Measurements from ENCODE around the gene METTL1.

Gene METTL1

GRCh38 chr12:57739914-57740538 lies 31.9 kb downstream of the METTL1 start:
- H3K4me3 ChIP-seq (ENCODE audit: low read depth, low read length): no peak overlapping the region

- no peak overlapping the region for H3K4me3 ChIP-seq (ENCODE audit: low read depth, low read length)
Measured at GRCh38 chr12:57739387-57739786, 32.5 kb downstream of the METTL1 start.

GRCh38 chr12:57738661-57739237 lies 33.2 kb downstream of the METTL1 start, which contains the start of gene AGAP2:
TSS of gene AGAP2 (minus strand) at chr12:57738742. CDS start at chr12:57738246, 496 bp downstream.
- H3K4me3 ChIP-seq (ENCODE audit: low read depth, low read length): peak within 1 kb of the TSS; percentile 30

- peak overlapping the region; percentile 8 for H3K4me3 ChIP-seq (ENCODE audit: low read depth, low read length)
Measured at GRCh38 chr12:57737467-57738460, 34.1 kb downstream of the METTL1 start.

GRCh38 chr12:57736741-57737466 lies 35.0 kb downstream of the METTL1 start:
- H3K4me3 ChIP-seq (ENCODE audit: low read depth, low read length): no peak overlapping the region

- peak overlapping the region; percentile 17 for H3K4me3 ChIP-seq (ENCODE audit: low read depth, low read length)
Measured at GRCh38 chr12:57735952-57736740, 35.8 kb downstream of the METTL1 start.

GRCh38 chr12:57735198-57735855 lies 36.6 kb downstream of the METTL1 start:
- H3K4me3 ChIP-seq (ENCODE audit: low read depth, low read length): peak overlapping the region; percentile 17

GRCh38 chr12:57734591-57734990 lies 37.3 kb downstream of the METTL1 start:
- no peak overlapping the region for H3K4me3 ChIP-seq (ENCODE audit: low read depth, low read length)

GRCh38 chr12:57733928-57734327 lies 38.0 kb downstream of the METTL1 start:
- H3K4me3 ChIP-seq (ENCODE audit: low read depth, low read length): no peak overlapping the region

- no peak overlapping the region for H3K4me3 ChIP-seq (ENCODE audit: low read depth, low read length)
Measured at GRCh38 chr12:57732726-57733593, 38.9 kb downstream of the METTL1 start.

- H3K4me3 ChIP-seq (ENCODE audit: low read depth, low read length): no peak overlapping the region
Measured at GRCh38 chr12:57732270-57732669, 39.6 kb downstream of the METTL1 start.

- no peak overlapping the region for H3K4me3 ChIP-seq (ENCODE audit: low read depth, low read length)
Measured at GRCh38 chr12:57731411-57732080, 40.4 kb downstream of the METTL1 start.

GRCh38 chr12:57730336-57731067 lies 41.4 kb downstream of the METTL1 start:
- no peak overlapping the region for H3K4me3 ChIP-seq (ENCODE audit: low read depth, low read length)

- no peak overlapping the region for H3K4me3 ChIP-seq (ENCODE audit: low read depth, low read length)
Measured at GRCh38 chr12:57729321-57729844, 42.5 kb downstream of the METTL1 start.

- H3K4me3 ChIP-seq (ENCODE audit: low read depth, low read length): peak overlapping the region; percentile 13
Measured at GRCh38 chr12:57727758-57728395, 44.0 kb downstream of the METTL1 start.

GRCh38 chr12:57726884-57727757 lies 44.8 kb downstream of the METTL1 start:
- H3K4me3 ChIP-seq (ENCODE audit: low read depth, low read length): peak overlapping the region; percentile 69
